ENCODE measurements around the gene UPF1. TPM values are rescaled to one million over a fixed set of nuclear protein-coding genes. Genes with fewer than 3 reads are reported as not detected.

UPF1 gene
- total RNA-seq, 1 donor, result 36.6 TPM

GRCh38 chr19:18833141-18833476, 1.4 kb downstream of the UPF1 start:
- peak; percentile 60 for DNase-seq (ENCODE audit: insufficient read length, low spot score, missing footprints)
- peaks cover 13% of the 10 kb centered on the region for H3K36me3 ChIP-seq (ENCODE audit: insufficient read depth, low read length)
- peak overlapping the region; percentile 74 for H3K27ac ChIP-seq (ENCODE audit: low read depth, low read length)
- peaks cover 64% of the 10 kb centered on the region for H3K79me2 ChIP-seq (ENCODE audit: insufficient read depth, low read length)
- peak overlapping the region; percentile 78 for H3K4me3 ChIP-seq (ENCODE audit: insufficient read depth, low read length)
- H3K9me3 ChIP-seq (ENCODE audit: low read depth, low read length), result no peaks in the 10 kb centered on the region
- no peaks in the 10 kb centered on the region for H3K27me3 ChIP-seq (ENCODE audit: insufficient read depth, low read length)
- no peak for TF ChIP-seq CTCF (IDR thresholded peaks at IDR 0.05; ENCODE audit: extremely low read depth, low read depth, low read length)
- H4K20me1 ChIP-seq (ENCODE audit: insufficient read depth, low read length), result peaks cover 53% of the 10 kb centered on the region
- H3K4me2 ChIP-seq (ENCODE audit: insufficient read depth, low read length), result peak overlapping the region; percentile 95
- H3K4me1 ChIP-seq (ENCODE audit: insufficient read depth, low read length), result peaks cover 18% of the 10 kb centered on the region
- H2AFZ ChIP-seq (ENCODE audit: low read length), result no peak overlapping the region

- no peak for TF ChIP-seq CTCF (IDR thresholded peaks at IDR 0.05; ENCODE audit: extremely low read depth, low read depth, low read length)
- peak; percentile 94 for DNase-seq (ENCODE audit: insufficient read length, low spot score, missing footprints)
- Histone ChIP-seq H3K79me2 (ENCODE audit: insufficient read depth, low read length) (peaks cover 73% of the 10 kb centered on the region), H3K36me3 (ENCODE audit: insufficient read depth, low read length) (peaks cover 14% of the 10 kb centered on the region), H3K27me3 (ENCODE audit: insufficient read depth, low read length) (no peaks in the 10 kb centered on the region), H3K4me2 (ENCODE audit: insufficient read depth, low read length) (peak overlapping the region; percentile 95), H3K9me3 (ENCODE audit: low read depth, low read length) (no peaks in the 10 kb centered on the region), H3K27ac (ENCODE audit: low read depth, low read length) (peak overlapping the region; percentile 46), H2AFZ (ENCODE audit: low read length) (no peak overlapping the region), H3K4me1 (ENCODE audit: insufficient read depth, low read length) (peaks cover 23% of the 10 kb centered on the region), H3K4me3 (ENCODE audit: insufficient read depth, low read length) (peak overlapping the region; percentile 78), H4K20me1 (ENCODE audit: insufficient read depth, low read length) (peaks cover 60% of the 10 kb centered on the region)
These were observed 2.3 kb downstream of the UPF1 start for GRCh38 chr19:18833849-18834643.

- no peak for DNase-seq (ENCODE audit: insufficient read length, low spot score, missing footprints)
- H3K79me2 ChIP-seq (ENCODE audit: insufficient read depth, low read length), result peaks cover 79% of the 10 kb centered on the region
- H3K27me3 ChIP-seq (ENCODE audit: insufficient read depth, low read length), result no peaks in the 10 kb centered on the region
- H3K36me3 ChIP-seq (ENCODE audit: insufficient read depth, low read length), result peaks cover 14% of the 10 kb centered on the region
- no peak for TF ChIP-seq CTCF (IDR thresholded peaks at IDR 0.05; ENCODE audit: extremely low read depth, low read depth, low read length)
- no peak overlapping the region for H2AFZ ChIP-seq (ENCODE audit: low read length)
- H3K27ac ChIP-seq (ENCODE audit: low read depth, low read length), result peak overlapping the region; percentile 46
- H4K20me1 ChIP-seq (ENCODE audit: insufficient read depth, low read length), result peaks cover 66% of the 10 kb centered on the region
- H3K4me2 ChIP-seq (ENCODE audit: insufficient read depth, low read length), result peak overlapping the region; percentile 95
- H3K9me3 ChIP-seq (ENCODE audit: low read depth, low read length), result no peaks in the 10 kb centered on the region
- H3K4me1 ChIP-seq (ENCODE audit: insufficient read depth, low read length), result peaks cover 28% of the 10 kb centered on the region
- peak overlapping the region; percentile 78 for H3K4me3 ChIP-seq (ENCODE audit: insufficient read depth, low read length)
These were observed 2.9 kb downstream of the UPF1 start for GRCh38 chr19:18834644-18834984.

- TF ChIP-seq CTCF (IDR thresholded peaks at IDR 0.05; ENCODE audit: extremely low read depth, low read depth, low read length), result no peak
- H3K27ac ChIP-seq (ENCODE audit: low read depth, low read length), result peak overlapping the region; percentile 24
- H3K4me1 ChIP-seq (ENCODE audit: insufficient read depth, low read length), result peaks cover 40% of the 10 kb centered on the region
- H3K4me2 ChIP-seq (ENCODE audit: insufficient read depth, low read length), result no peak overlapping the region
- H3K27me3 ChIP-seq (ENCODE audit: insufficient read depth, low read length), result no peaks in the 10 kb centered on the region
- H3K4me3 ChIP-seq (ENCODE audit: insufficient read depth, low read length), result no peak overlapping the region
- H3K9me3 ChIP-seq (ENCODE audit: low read depth, low read length), result no peaks in the 10 kb centered on the region
- H3K36me3 ChIP-seq (ENCODE audit: insufficient read depth, low read length), result peaks cover 14% of the 10 kb centered on the region
- no peak overlapping the region for H2AFZ ChIP-seq (ENCODE audit: low read length)
- peaks cover 90% of the 10 kb centered on the region for H4K20me1 ChIP-seq (ENCODE audit: insufficient read depth, low read length)
- DNase-seq (ENCODE audit: insufficient read length, low spot score, missing footprints), result peak; percentile 78
- peaks cover 100% of the 10 kb centered on the region for H3K79me2 ChIP-seq (ENCODE audit: insufficient read depth, low read length)
These were observed 7.9 kb downstream of the UPF1 start for GRCh38 chr19:18839465-18840287.

Measured in osteoblast (primary cell).